Hepatocyte (in vitro differentiated cells): ENCODE results near the gene KRTAP5-4. TPM values are rescaled to one million over a fixed set of nuclear protein-coding genes. Genes with fewer than 3 reads are reported as not detected.
"Not testable (repeated sequence)": the region's sequence is repeated elsewhere in the genome, so short reads cannot be mapped to it uniquely, and the experiment has no call there.

Experiments used
- DNase-seq: peaks from one replicate; pipeline ENCODE4 v3.0.0-alpha.2; 2016; ENCODE audit warnings: low spot score
- H2AFZ ChIP-seq: fragments of 200-600 bp; sonication (generic); 2 replicates; pipeline ENCODE4 v1.6.0; 2016; ENCODE audit warnings: antibody characterized with exemption, mild to moderate bottlenecking
- H3K27ac ChIP-seq: fragments of 200-600 bp; sonication (generic); 2 replicates; pipeline ENCODE4 v1.5.1; 2016; ENCODE audit warnings: mild to moderate bottlenecking
- H3K27me3 ChIP-seq: fragments of 200-600 bp; sonication (generic); 2 replicates; pipeline ENCODE4 v1.6.1; 2016
- H3K36me3 ChIP-seq: fragments of 200-600 bp; sonication (generic); replicated peaks from 2 replicates; pipeline ENCODE4 v1.5.1; 2016; ENCODE audit warnings: low read depth; ENCODE audit not compliant: insufficient read depth
- H3K4me1 ChIP-seq: fragments of 200-600 bp; sonication (generic); 2 replicates; pipeline ENCODE4 v1.5.1; 2016; ENCODE audit warnings: mild to moderate bottlenecking, moderate library complexity; ENCODE audit not compliant: insufficient read depth
- H3K4me2 ChIP-seq: fragments of 200-600 bp; sonication (generic); 2 replicates; pipeline ENCODE4 v1.6.0; 2016
- H3K4me3 ChIP-seq: fragments of 200-600 bp; sonication (generic); 2 replicates; pipeline ENCODE4 v1.5.1; 2016; ENCODE audit warnings: mild to moderate bottlenecking
- H3K79me2 ChIP-seq: fragments of 200-600 bp; sonication (generic); 2 replicates; pipeline ENCODE4 v1.6.0; 2017; ENCODE audit warnings: mild to moderate bottlenecking
- H3K9me2 ChIP-seq: fragments of 200-600 bp; sonication (generic); replicated peaks from 2 replicates; pipeline ENCODE4 v1.6.0; 2017; ENCODE audit warnings: mild to moderate bottlenecking; ENCODE audit not compliant: insufficient read depth
- H3K9me3 ChIP-seq: fragments of 200-600 bp; sonication (generic); 2 replicates; pipeline ENCODE4 v1.5.1; 2016; ENCODE audit warnings: low read depth, mild to moderate bottlenecking
- H4K20me1 ChIP-seq: fragments of 200-600 bp; sonication (generic); 2 replicates; pipeline ENCODE4 v1.6.0; 2016; ENCODE audit warnings: mild to moderate bottlenecking; ENCODE audit not compliant: insufficient read depth, poor library complexity, severe bottlenecking
- EZH2 ChIP-seq: fragments of 200-600 bp; sonication (generic); IDR thresholded peaks from 2 replicates; pipeline ENCODE4 v1.6.1; 2016; ENCODE audit warnings: antibody characterized with exemption, mild to moderate bottlenecking, borderline replicate concordance
- EZH2phosphoT487 ChIP-seq: fragments of 200-600 bp; sonication (generic); IDR thresholded peaks from one replicate; pipeline ENCODE4 v1.6.1; 2018; ENCODE audit warnings: antibody characterized with exemption, mild to moderate bottlenecking, low read depth, moderate library complexity; ENCODE audit not compliant: unreplicated experiment, severe bottlenecking
- WGBS: methylation state at CpG from one replicate; pipeline ENCODE4 v1.1.6; 2016; ENCODE audit warnings: low lambda C conversion rate; ENCODE audit errors: missing lambda C conversion rate; 5-methylcytosine and 5-hydroxymethylcytosine counted together
- polyA plus RNA-seq: library from polyadenylated mRNA; unstranded; fragments of >200 nt; fragmentation: Nextera tagmentation; extraction: Ambion mirVana; gene quantifications from 2 replicates; pipeline ENCODE4 v1.2.1, GENCODE V29; 2016
- total RNA-seq: library from RNA; depleted of rRNA; stranded (reverse); fragments of >200 nt; gene quantifications from 2 replicates; pipeline ENCODE4 v1.2.3, GENCODE V29; 2014
- TF ChIP-seq, protein P1 (sequence below): fragments of 200-600 bp; sonication (generic); IDR thresholded peaks from 2 replicates; pipeline ENCODE4 v1.5.1; 2016; ENCODE audit warnings: antibody characterized with exemption, mild to moderate bottlenecking; ENCODE audit not compliant: poor library complexity

The KRTAP5-4 gene
- total RNA-seq (not detected in 2 replicates), polyA plus RNA-seq (not detected in 2 replicates)

DNA sequence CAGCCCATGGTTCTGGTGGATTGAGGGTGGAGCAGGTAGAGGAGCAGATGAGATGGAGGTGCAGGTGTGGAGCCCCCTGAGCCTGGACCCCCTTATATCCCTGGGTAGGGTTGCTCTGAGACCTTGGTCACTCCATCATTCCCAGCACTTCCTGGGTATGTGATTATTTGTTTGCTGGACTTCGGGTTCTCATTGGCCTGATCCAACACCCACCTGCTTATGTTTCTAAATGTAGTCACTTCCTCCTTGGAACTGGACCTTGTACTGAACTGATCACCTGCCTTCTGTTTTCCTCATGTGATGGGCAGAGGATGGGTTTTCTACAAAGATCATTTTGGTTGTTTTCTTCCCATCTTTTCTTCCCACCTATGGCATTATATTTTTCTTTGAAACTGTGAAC, at the start of gene KRTAP5-4:
Gene KRTAP5-4, minus strand, starts transcription at position 53 of the 400 bp plus-strand sequence. Its CDS starts 45 bp downstream, at position 8.
- 79% methylated on average over 1 of the region's 1 CpG for WGBS
- Histone ChIP-seq H3K4me3 (no peak within 1 kb of the TSS), H3K9me2 (no peaks in the 10 kb centered on the region), H3K4me2 (no peak within 1 kb of the TSS), H3K9me3 (no peaks in the 10 kb centered on the region), H4K20me1 (no peaks in the 10 kb centered on the region), H3K36me3 (no peaks in the 10 kb centered on the region), H3K27ac (no peak within 1 kb of the TSS), H3K79me2 (no peaks in the 10 kb centered on the region), H2AFZ (no peak within 1 kb of the TSS), H3K27me3 (peaks cover 3% of the 10 kb centered on the region), H3K4me1 (no peaks in the 10 kb centered on the region)
- TF ChIP-seq EZH2phosphoT487 (no peak), EZH2 (no peak)
- TF ChIP-seq, protein P1, sequence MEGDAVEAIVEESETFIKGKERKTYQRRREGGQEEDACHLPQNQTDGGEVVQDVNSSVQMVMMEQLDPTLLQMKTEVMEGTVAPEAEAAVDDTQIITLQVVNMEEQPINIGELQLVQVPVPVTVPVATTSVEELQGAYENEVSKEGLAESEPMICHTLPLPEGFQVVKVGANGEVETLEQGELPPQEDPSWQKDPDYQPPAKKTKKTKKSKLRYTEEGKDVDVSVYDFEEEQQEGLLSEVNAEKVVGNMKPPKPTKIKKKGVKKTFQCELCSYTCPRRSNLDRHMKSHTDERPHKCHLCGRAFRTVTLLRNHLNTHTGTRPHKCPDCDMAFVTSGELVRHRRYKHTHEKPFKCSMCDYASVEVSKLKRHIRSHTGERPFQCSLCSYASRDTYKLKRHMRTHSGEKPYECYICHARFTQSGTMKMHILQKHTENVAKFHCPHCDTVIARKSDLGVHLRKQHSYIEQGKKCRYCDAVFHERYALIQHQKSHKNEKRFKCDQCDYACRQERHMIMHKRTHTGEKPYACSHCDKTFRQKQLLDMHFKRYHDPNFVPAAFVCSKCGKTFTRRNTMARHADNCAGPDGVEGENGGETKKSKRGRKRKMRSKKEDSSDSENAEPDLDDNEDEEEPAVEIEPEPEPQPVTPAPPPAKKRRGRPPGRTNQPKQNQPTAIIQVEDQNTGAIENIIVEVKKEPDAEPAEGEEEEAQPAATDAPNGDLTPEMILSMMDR: no peak
- DNase-seq: no peak

DNA sequence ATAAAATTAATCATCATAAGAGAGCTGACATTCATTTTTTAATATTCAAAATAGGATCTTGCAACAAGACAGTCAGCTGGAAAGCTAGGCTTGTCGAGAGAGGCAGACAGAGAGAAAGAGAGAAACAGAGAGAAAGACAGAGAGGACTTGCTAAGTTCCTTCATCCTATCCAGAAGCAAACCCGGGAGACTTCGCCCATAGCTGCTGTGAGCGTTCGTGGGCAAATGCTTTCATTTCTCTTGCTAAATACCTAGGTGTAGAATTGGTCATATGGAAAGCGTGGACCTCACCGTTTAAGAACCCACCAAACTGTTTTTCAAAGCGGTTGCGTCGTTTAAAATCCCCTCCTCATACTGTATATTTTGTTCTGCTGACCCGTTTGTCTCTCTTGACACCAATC, 49.7 kb upstream of the KRTAP5-4 start:
- no peak overlapping the region for H3K4me2 ChIP-seq
- H4K20me1 ChIP-seq: no peaks in the 10 kb centered on the region
- H3K27me3 ChIP-seq: no peaks in the 10 kb centered on the region
- no peaks in the 10 kb centered on the region for H3K9me2 ChIP-seq
- no peak for DNase-seq
- H3K4me3 ChIP-seq: no peak overlapping the region
- H2AFZ ChIP-seq: no peak overlapping the region
- peak overlapping the region; percentile 85 for H3K27ac ChIP-seq
- H3K79me2 ChIP-seq: no peaks in the 10 kb centered on the region
- peaks cover 37% of the 10 kb centered on the region for H3K4me1 ChIP-seq
- WGBS: 92% methylated on average over 11 of the region's 11 CpGs
- no peaks in the 10 kb centered on the region for H3K36me3 ChIP-seq
- no peak for TF ChIP-seq EZH2
- TF ChIP-seq EZH2phosphoT487: no peak
- TF ChIP-seq, protein P1: no peak
- H3K9me3 ChIP-seq: no peaks in the 10 kb centered on the region

DNA sequence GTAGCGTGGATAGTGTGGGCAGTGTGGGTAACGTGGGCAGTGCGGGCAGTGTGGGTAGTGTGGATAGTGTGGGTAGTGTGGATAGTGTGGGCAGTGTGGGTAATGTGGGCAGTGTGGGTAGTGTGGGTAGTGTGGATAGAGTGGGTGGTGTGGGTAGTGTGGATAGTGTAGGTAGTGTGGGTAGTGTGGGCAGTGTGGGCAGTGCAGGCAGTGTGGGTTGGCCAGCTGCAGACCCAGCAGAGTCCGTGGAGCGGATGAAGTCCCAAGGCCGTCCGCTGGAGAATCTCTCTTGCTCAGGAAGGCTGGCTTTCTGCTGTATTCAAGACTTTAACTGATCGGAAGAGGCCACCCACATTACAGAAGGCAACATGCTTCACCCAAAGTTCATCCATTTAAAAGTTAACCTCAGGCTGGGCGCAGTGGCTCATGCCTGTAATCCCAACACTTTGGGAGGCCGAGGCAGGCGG, 49.0 kb upstream of the KRTAP5-4 start:
- Histone ChIP-seq H4K20me1 (no peaks in the 10 kb centered on the region), H3K27me3 (no peaks in the 10 kb centered on the region), H3K79me2 (no peaks in the 10 kb centered on the region), H3K4me1 (peaks cover 37% of the 10 kb centered on the region), H3K9me3 (no peaks in the 10 kb centered on the region), H3K36me3 (no peaks in the 10 kb centered on the region), H3K4me3 (no peak overlapping the region), H3K4me2 (no peak overlapping the region), H3K27ac (no peak overlapping the region), H3K9me2 (no peaks in the 10 kb centered on the region), H2AFZ (no peak overlapping the region)
- TF ChIP-seq EZH2 (no peak), EZH2phosphoT487 (no peak)
- TF ChIP-seq, protein P1: no peak
- DNase-seq: no peak
- WGBS: 94% methylated on average over 8 of the region's 11 CpGs

DNA sequence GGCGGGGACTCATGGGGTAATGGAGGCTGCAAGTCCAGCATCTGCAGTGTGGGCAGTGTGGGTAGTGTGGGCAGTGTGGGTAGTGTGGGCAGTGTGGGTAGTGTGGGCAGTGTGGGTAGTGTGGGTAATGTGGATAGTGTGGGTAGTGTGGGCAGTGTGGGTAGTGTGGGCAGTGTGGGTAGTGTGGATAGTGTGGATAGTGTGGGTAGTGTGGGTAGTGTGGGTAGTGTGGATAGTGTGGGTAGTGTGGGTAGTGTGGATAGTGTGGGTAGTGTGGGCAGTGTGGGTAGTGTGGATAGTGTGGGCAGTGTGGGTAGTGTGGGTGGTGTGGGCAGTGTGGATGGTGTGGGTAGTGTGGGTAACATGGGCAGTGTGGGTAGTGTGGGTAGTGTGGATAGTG, 48.5 kb upstream of the KRTAP5-4 start:
- not testable (repeated sequence) for H3K79me2 ChIP-seq, H4K20me1 ChIP-seq, H3K9me2 ChIP-seq, H2AFZ ChIP-seq, H3K4me3 ChIP-seq, H3K27ac ChIP-seq, H3K27me3 ChIP-seq, H3K4me2 ChIP-seq, H3K9me3 ChIP-seq, H3K36me3 ChIP-seq, DNase-seq
- WGBS: 100% methylated on average over 1 of the region's 1 CpG
- H3K4me1 ChIP-seq: peaks cover 34% of the 10 kb centered on the region
